ENCODE data around the gene KHDC4. TPM values are rescaled to one million over a fixed set of nuclear protein-coding genes. Genes with fewer than 3 reads are reported as not detected.

The KHDC4 gene
- total and polyA plus RNA-seq, 9 of the 15 experiments (the other 6 are each of a cell fraction or from before 2014, with no cell fraction given): 12.1 to 185 (median 65.6) TPM

- TF ChIP-seq MTA3 (IDR thresholded peaks at IDR 0.05; ENCODE audit: borderline replicate concordance): no peak
- TF ChIP-seq ZNF175 (CRISPR knock-in tag; IDR thresholded peaks at IDR 0.05; ENCODE audit: low read depth): 0 out of 2 replicates have a peak, but pooled peaks have one; percentile 25
- TF ChIP-seq ZNF224 (CRISPR knock-in tag; IDR thresholded peaks at IDR 0.05): no peak
- TF ChIP-seq STAT5B (CRISPR knock-in tag; IDR thresholded peaks at IDR 0.05): no peak
- no peak for TF ChIP-seq ZEB2 (IDR thresholded peaks at IDR 0.05)
- no peak for TF ChIP-seq ZNF507 (tag; conservative IDR thresholded peaks at IDR 0.05)
- TF ChIP-seq IFI16 (CRISPR knock-in tag; IDR thresholded peaks at IDR 0.05): no peak
- no peak for TF ChIP-seq RBM14 (IDR thresholded peaks at IDR 0.05; ENCODE audit: borderline replicate concordance, insufficient read depth, low read depth, low read length)
- no peak for TF ChIP-seq ZNF766 (CRISPR knock-in tag; conservative IDR thresholded peaks at IDR 0.05)
- TF ChIP-seq GTF2E2 (tag; IDR thresholded peaks at IDR 0.05): no peak
- TF ChIP-seq KDM2B (CRISPR knock-in tag; IDR thresholded peaks at IDR 0.05): no peak
- TF ChIP-seq ZFP1 (CRISPR knock-in tag; IDR thresholded peaks at IDR 0.05): no peak
- no peak for TF ChIP-seq ARHGAP35 (IDR thresholded peaks at IDR 0.05; ENCODE audit: partially characterized antibody)
- TF ChIP-seq HDAC1 (IDR thresholded peaks at IDR 0.05): no peak
- no peak for TF ChIP-seq ZNF253 (CRISPR knock-in tag; conservative IDR thresholded peaks at IDR 0.05)
- no peak for TF ChIP-seq ELF2 (CRISPR knock-in tag; IDR thresholded peaks at IDR 0.05)
- TF ChIP-seq SIRT6 (IDR thresholded peaks at IDR 0.05; ENCODE audit: low read depth, low read length): no peak
- no peak for TF ChIP-seq ZBED1 (IDR thresholded peaks at IDR 0.05)
- TF ChIP-seq SP1 (CRISPR knock-in tag; IDR thresholded peaks at IDR 0.05): no peak
- TF ChIP-seq, protein P1, sequence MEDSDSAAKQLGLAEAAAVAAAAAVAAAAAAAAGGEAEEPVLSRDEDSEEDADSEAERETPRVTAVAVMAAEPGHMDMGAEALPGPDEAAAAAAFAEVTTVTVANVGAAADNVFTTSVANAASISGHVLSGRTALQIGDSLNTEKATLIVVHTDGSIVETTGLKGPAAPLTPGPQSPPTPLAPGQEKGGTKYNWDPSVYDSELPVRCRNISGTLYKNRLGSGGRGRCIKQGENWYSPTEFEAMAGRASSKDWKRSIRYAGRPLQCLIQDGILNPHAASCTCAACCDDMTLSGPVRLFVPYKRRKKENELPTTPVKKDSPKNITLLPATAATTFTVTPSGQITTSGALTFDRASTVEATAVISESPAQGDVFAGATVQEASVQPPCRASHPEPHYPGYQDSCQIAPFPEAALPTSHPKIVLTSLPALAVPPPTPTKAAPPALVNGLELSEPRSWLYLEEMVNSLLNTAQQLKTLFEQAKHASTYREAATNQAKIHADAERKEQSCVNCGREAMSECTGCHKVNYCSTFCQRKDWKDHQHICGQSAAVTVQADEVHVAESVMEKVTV (CRISPR knock-in tag; IDR thresholded peaks at IDR 0.05): 0 out of 2 replicates have a peak, but pooled peaks have one; percentile 21
- TF ChIP-seq MCM7 (IDR thresholded peaks at IDR 0.05): no peak
- TF ChIP-seq ELF1 (tag; IDR thresholded peaks at IDR 0.05): no peak
- no peak for TF ChIP-seq CC2D1A (IDR thresholded peaks at IDR 0.05)
- TF ChIP-seq SNIP1 (IDR thresholded peaks at IDR 0.05; ENCODE audit: low read depth): no peak
- TF ChIP-seq CBFA2T2 (conservative IDR thresholded peaks at IDR 0.05): no peak
- TF ChIP-seq PTRF (tag; IDR thresholded peaks at IDR 0.05): no peak
- TF ChIP-seq NR3C1 (CRISPR knock-in tag; IDR thresholded peaks at IDR 0.05): no peak
- no peak for TF ChIP-seq RBM34 (IDR thresholded peaks at IDR 0.05; ENCODE audit: borderline replicate concordance, insufficient read depth, low read length)
- TF ChIP-seq NFRKB (IDR thresholded peaks at IDR 0.05; ENCODE audit: low read depth): no peak
- TF ChIP-seq, protein P2, sequence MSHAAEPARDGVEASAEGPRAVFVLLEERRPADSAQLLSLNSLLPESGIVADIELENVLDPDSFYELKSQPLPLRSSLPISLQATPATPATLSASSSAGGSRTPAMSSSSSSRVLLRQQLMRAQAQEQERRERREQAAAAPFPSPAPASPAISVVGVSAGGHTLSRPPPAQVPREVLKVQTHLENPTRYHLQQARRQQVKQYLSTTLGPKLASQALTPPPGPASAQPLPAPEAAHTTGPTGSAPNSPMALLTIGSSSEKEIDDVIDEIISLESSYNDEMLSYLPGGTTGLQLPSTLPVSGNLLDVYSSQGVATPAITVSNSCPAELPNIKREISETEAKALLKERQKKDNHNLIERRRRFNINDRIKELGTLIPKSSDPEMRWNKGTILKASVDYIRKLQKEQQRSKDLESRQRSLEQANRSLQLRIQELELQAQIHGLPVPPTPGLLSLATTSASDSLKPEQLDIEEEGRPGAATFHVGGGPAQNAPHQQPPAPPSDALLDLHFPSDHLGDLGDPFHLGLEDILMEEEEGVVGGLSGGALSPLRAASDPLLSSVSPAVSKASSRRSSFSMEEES (CRISPR knock-in tag; IDR thresholded peaks at IDR 0.05): no peak
- TF ChIP-seq ZNF316 (IDR thresholded peaks at IDR 0.05): no peak
- no peak for TF ChIP-seq MEIS2 (IDR thresholded peaks at IDR 0.05; ENCODE audit: partially characterized antibody)
- no peak for TF ChIP-seq BHLHE40 (IDR thresholded peaks at IDR 0.05; ENCODE audit: low read length)
Observed at GRCh38 chr1:155978973-155979429, 44.8 kb upstream of the KHDC4 start (continued).

Measured in K562 (cell line).